ENCODE results near the gene COL20A1.
"Not testable (repeated sequence)": the region's sequence is repeated elsewhere in the genome, so short reads cannot be mapped to it uniquely, and the experiment has no call there.

The COL20A1 gene

GRCh38 chr20:63248835-63249591 lies 44.0 kb upstream of the COL20A1 start:
- TF ChIP-seq POU6F1 (CRISPR knock-in tag; IDR thresholded peaks at IDR 0.05; ENCODE audit: borderline replicate concordance, low read depth), result no peak
- no peak for TF ChIP-seq CSRNP3 (CRISPR knock-in tag; IDR thresholded peaks at IDR 0.05)
- TF ChIP-seq TSHZ2 (CRISPR knock-in tag; IDR thresholded peaks at IDR 0.05), result no peak
- no peak for TF ChIP-seq GLIS3 (CRISPR knock-in tag; IDR thresholded peaks at IDR 0.05)
- no peak for TF ChIP-seq BACH2 (CRISPR knock-in tag; IDR thresholded peaks at IDR 0.05; ENCODE audit: borderline replicate concordance)
- no peak for TF ChIP-seq RARB (CRISPR knock-in tag; IDR thresholded peaks at IDR 0.05)
- TF ChIP-seq PPARA (CRISPR knock-in tag; IDR thresholded peaks at IDR 0.05; ENCODE audit: borderline replicate concordance), result no peak
- no peak for ATAC-seq

GRCh38 chr20:63249891-63250290 lies 43.1 kb upstream of the COL20A1 start:
- ATAC-seq, result no peak
- TF ChIP-seq CREB5 (CRISPR knock-in tag; IDR thresholded peaks at IDR 0.05; ENCODE audit: low read depth) (no peak), PPARA (CRISPR knock-in tag; IDR thresholded peaks at IDR 0.05; ENCODE audit: borderline replicate concordance) (no peak), ZFP3 (CRISPR knock-in tag; IDR thresholded peaks at IDR 0.05) (no peak), BACH2 (CRISPR knock-in tag; IDR thresholded peaks at IDR 0.05; ENCODE audit: borderline replicate concordance) (no peak), CSDC2 (CRISPR knock-in tag; IDR thresholded peaks at IDR 0.05) (no peak), OSR1 (CRISPR knock-in tag; IDR thresholded peaks at IDR 0.05) (no peak), PATZ1 (CRISPR knock-in tag; IDR thresholded peaks at IDR 0.05; ENCODE audit: borderline replicate concordance) (no peak), ZFP30 (CRISPR knock-in tag; IDR thresholded peaks at IDR 0.05) (no peak), ESRRG (CRISPR knock-in tag; IDR thresholded peaks at IDR 0.05) (no peak), TOX (CRISPR knock-in tag; IDR thresholded peaks at IDR 0.05; ENCODE audit: borderline replicate concordance) (no peak), ZC3H10 (CRISPR knock-in tag; IDR thresholded peaks at IDR 0.05) (no peak), GLIS3 (CRISPR knock-in tag; IDR thresholded peaks at IDR 0.05) (no peak), ISL1 (CRISPR knock-in tag; IDR thresholded peaks at IDR 0.05) (no peak), CSRNP3 (CRISPR knock-in tag; IDR thresholded peaks at IDR 0.05) (no peak), RARB (CRISPR knock-in tag; IDR thresholded peaks at IDR 0.05) (no peak)

GRCh38 chr20:63251350-63251749 lies 41.6 kb upstream of the COL20A1 start:
- ATAC-seq, result not testable (repeated sequence)
